Mesendoderm (in vitro differentiated cells): Measurements from ENCODE around the gene PPP1R1A.
A peak's percentile ranks its signal among the peaks of the same experiment; 100 is the strongest.

ENCODE experiments used
- DNase-seq: peaks from one replicate; pipeline ENCODE4 v3.0.0; 2013
- H2AK5ac ChIP-seq: 2 replicates; pipeline ENCODE4 v1.6.1; 2013; ENCODE audit warnings: low read length, inconsistent platforms
- H2BK120ac ChIP-seq: 2 replicates; pipeline ENCODE4 v1.6.1; 2013; ENCODE audit warnings: low read depth, mild to moderate bottlenecking, low read length, moderate library complexity, mixed read lengths
- H2BK15ac ChIP-seq: replicated peaks from 2 replicates; pipeline ENCODE4 v1.6.1; 2013; ENCODE audit warnings: low read depth, mild to moderate bottlenecking, moderate library complexity
- H2BK5ac ChIP-seq: 2 replicates; pipeline ENCODE4 v1.6.1; 2013; ENCODE audit warnings: low read length, inconsistent platforms
- H3K18ac ChIP-seq: 2 replicates; pipeline ENCODE4 v1.6.1; 2013; ENCODE audit warnings: mild to moderate bottlenecking, low read length, mixed read lengths
- H3K23ac ChIP-seq: one replicate; pipeline ENCODE4 v1.6.1; 2013; ENCODE audit warnings: low read length
- H3K27ac ChIP-seq: 2 replicates; pipeline ENCODE4 v1.5.1; 2013; ENCODE audit warnings: low read depth, mild to moderate bottlenecking, inconsistent platforms, low read length, moderate library complexity
- H3K27me3 ChIP-seq: 2 replicates; pipeline ENCODE4 v1.6.1; 2013; ENCODE audit warnings: low read length, control low read depth, mild to moderate bottlenecking, inconsistent platforms; ENCODE audit not compliant: insufficient read depth, poor library complexity
- H3K36me3 ChIP-seq: 2 replicates; pipeline ENCODE4 v1.6.1; 2013; ENCODE audit warnings: low read length, inconsistent platforms; ENCODE audit not compliant: control insufficient read depth, insufficient read depth
- H3K4ac ChIP-seq: one replicate; pipeline ENCODE4 v1.6.1; 2013; ENCODE audit warnings: low read depth, mild to moderate bottlenecking, low read length, moderate library complexity
- H3K4me1 ChIP-seq: 2 replicates; pipeline ENCODE4 v1.6.1; 2013; ENCODE audit warnings: low read depth, low read length, inconsistent platforms; ENCODE audit not compliant: control insufficient read depth
- H3K4me2 ChIP-seq: 2 replicates; pipeline ENCODE4 v1.6.1; 2013; ENCODE audit warnings: low read length
- H3K4me3 ChIP-seq: 2 replicates; pipeline ENCODE4 v1.5.1; 2013; ENCODE audit warnings: mild to moderate bottlenecking, low read length
- H3K56ac ChIP-seq: one replicate; pipeline ENCODE4 v1.6.1; 2013; ENCODE audit warnings: low read length
- H3K79me1 ChIP-seq: 2 replicates; pipeline ENCODE4 v1.6.1; 2013; ENCODE audit warnings: low read length, inconsistent platforms
- H3K79me2 ChIP-seq: 2 replicates; pipeline ENCODE4 v1.6.1; 2013; ENCODE audit warnings: mild to moderate bottlenecking, low read length; ENCODE audit not compliant: control insufficient read depth, insufficient read depth
- H3K9ac ChIP-seq: 2 replicates; pipeline ENCODE4 v1.6.1; 2013; ENCODE audit warnings: low read length, inconsistent platforms
- H4K5ac ChIP-seq: one replicate; pipeline ENCODE4 v1.6.1; 2013; ENCODE audit warnings: low read length
- H4K8ac ChIP-seq: one replicate; pipeline ENCODE4 v1.6.1; 2013; ENCODE audit warnings: low read depth, mild to moderate bottlenecking, control low read depth, low read length, moderate library complexity
- WGBS: extraction: QIAGEN DNeasy Blood & Tissue Kit; methylation state at CpG from one replicate; pipeline ENCODE4 v1.1.7; 2013; ENCODE audit warnings: low lambda C conversion rate, missing lambda C conversion rate; ENCODE audit not compliant: insufficient coverage; ENCODE audit errors: extremely low coverage; 5-methylcytosine and 5-hydroxymethylcytosine counted together

PPP1R1A gene

GRCh38 chr12:54585243-54585642, 3.2 kb downstream of the PPP1R1A start:
- Histone ChIP-seq H3K4ac (no peak overlapping the region), H3K79me2 (no peaks in the 10 kb centered on the region), H3K27ac (no peak overlapping the region), H2BK5ac (no peak overlapping the region), H4K8ac (no peak overlapping the region), H3K4me3 (no peak overlapping the region), H3K4me2 (no peak overlapping the region), H2AK5ac (no peak overlapping the region), H2BK120ac (no peak overlapping the region), H3K18ac (no peak overlapping the region), H2BK15ac (no peak overlapping the region), H3K4me1 (peaks cover 3% of the 10 kb centered on the region), H3K79me1 (no peaks in the 10 kb centered on the region), H3K27me3 (peaks cover 2% of the 10 kb centered on the region), H3K56ac (no peak overlapping the region), H3K36me3 (no peaks in the 10 kb centered on the region), H3K23ac (no peak overlapping the region), H3K9ac (no peak overlapping the region), H4K5ac (no peak overlapping the region)
- peak; percentile 40 for DNase-seq
- WGBS: no CpG with 5 or more reads among the region's 2 CpGs

- Histone ChIP-seq H3K56ac (no peak overlapping the region), H3K18ac (no peak overlapping the region), H3K4ac (no peak overlapping the region), H4K5ac (no peak overlapping the region), H3K4me3 (no peak overlapping the region), H3K79me1 (no peaks in the 10 kb centered on the region), H3K36me3 (no peaks in the 10 kb centered on the region), H3K79me2 (no peaks in the 10 kb centered on the region), H3K9ac (no peak overlapping the region), H3K4me2 (no peak overlapping the region), H3K27ac (no peak overlapping the region), H2BK5ac (no peak overlapping the region), H3K23ac (no peak overlapping the region), H2BK120ac (no peak overlapping the region), H2AK5ac (no peak overlapping the region), H3K27me3 (peaks cover 2% of the 10 kb centered on the region), H3K4me1 (peaks cover 3% of the 10 kb centered on the region), H4K8ac (no peak overlapping the region), H2BK15ac (no peak overlapping the region)
- whole genome bisulfite sequencing: no CpG with 5 or more reads among the region's 9 CpGs
- DNase-seq: no peak
Observed at GRCh38 chr12:54584128-54584527, 4.3 kb downstream of the PPP1R1A start.

- H3K4me2 ChIP-seq: no peak overlapping the region
- H3K36me3 ChIP-seq: no peaks in the 10 kb centered on the region
- H4K5ac ChIP-seq: no peak overlapping the region
- no peaks in the 10 kb centered on the region for H3K79me2 ChIP-seq
- H2AK5ac ChIP-seq: no peak overlapping the region
- peak overlapping the region; percentile 18 for H3K56ac ChIP-seq
- H2BK5ac ChIP-seq: no peak overlapping the region
- H3K27me3 ChIP-seq: no peaks in the 10 kb centered on the region
- H4K8ac ChIP-seq: no peak overlapping the region
- H3K23ac ChIP-seq: no peak overlapping the region
- H3K9ac ChIP-seq: no peak overlapping the region
- no peak overlapping the region for H2BK120ac ChIP-seq
- no peaks in the 10 kb centered on the region for H3K79me1 ChIP-seq
- H3K27ac ChIP-seq: no peak overlapping the region
- H3K4ac ChIP-seq: no peak overlapping the region
- no CpG with 5 or more reads among the region's 4 CpGs for WGBS
- no peak overlapping the region for H3K18ac ChIP-seq
- no peak for DNase-seq
- no peak overlapping the region for H3K4me3 ChIP-seq
- H3K4me1 ChIP-seq: peaks cover 3% of the 10 kb centered on the region
- no peak overlapping the region for H2BK15ac ChIP-seq
Observed at GRCh38 chr12:54583726-54584125, 4.7 kb downstream of the PPP1R1A start.

- Histone ChIP-seq H3K4me3 (no peak overlapping the region), H4K8ac (no peak overlapping the region), H3K27ac (no peak overlapping the region), H2BK5ac (no peak overlapping the region), H2BK15ac (no peak overlapping the region), H3K79me1 (no peaks in the 10 kb centered on the region), H3K4me1 (peaks cover 3% of the 10 kb centered on the region), H3K36me3 (no peaks in the 10 kb centered on the region), H3K18ac (no peak overlapping the region), H3K23ac (no peak overlapping the region), H3K27me3 (no peaks in the 10 kb centered on the region), H3K79me2 (no peaks in the 10 kb centered on the region), H3K4ac (no peak overlapping the region), H2AK5ac (no peak overlapping the region), H3K56ac (no peak overlapping the region), H3K9ac (no peak overlapping the region), H3K4me2 (no peak overlapping the region), H2BK120ac (no peak overlapping the region), H4K5ac (no peak overlapping the region)
- WGBS: no CpG with 5 or more reads among the region's 6 CpGs
- DNase-seq: no peak
Observed at GRCh38 chr12:54581412-54581811, 7.0 kb downstream of the PPP1R1A start.

GRCh38 chr12:54579696-54580333, 8.6 kb downstream of the PPP1R1A start:
- Histone ChIP-seq H3K79me2 (no peaks in the 10 kb centered on the region), H3K9ac (peak overlapping the region; percentile 55), H3K4me2 (no peak overlapping the region), H3K4ac (no peak overlapping the region), H3K27me3 (no peaks in the 10 kb centered on the region), H4K5ac (no peak overlapping the region), H2AK5ac (no peak overlapping the region), H3K4me1 (peaks cover 3% of the 10 kb centered on the region), H2BK5ac (no peak overlapping the region), H3K27ac (no peak overlapping the region), H2BK120ac (no peak overlapping the region), H3K23ac (no peak overlapping the region), H3K4me3 (no peak overlapping the region), H3K79me1 (no peaks in the 10 kb centered on the region), H3K36me3 (no peaks in the 10 kb centered on the region), H3K56ac (no peak overlapping the region), H2BK15ac (no peak overlapping the region), H3K18ac (no peak overlapping the region), H4K8ac (no peak overlapping the region)
- DNase-seq: peak; percentile 88
- no CpG with 5 or more reads among the region's 11 CpGs for WGBS

- no CpG with 5 or more reads among the region's 4 CpGs for WGBS
- H2BK120ac ChIP-seq: no peak overlapping the region
- no peak overlapping the region for H3K23ac ChIP-seq
- H3K9ac ChIP-seq: no peak overlapping the region
- no peaks in the 10 kb centered on the region for H3K79me2 ChIP-seq
- H3K4ac ChIP-seq: no peak overlapping the region
- no peak overlapping the region for H2AK5ac ChIP-seq
- H2BK5ac ChIP-seq: no peak overlapping the region
- H3K36me3 ChIP-seq: no peaks in the 10 kb centered on the region
- no peaks in the 10 kb centered on the region for H3K79me1 ChIP-seq
- no peak overlapping the region for H3K4me2 ChIP-seq
- no peak for DNase-seq
- H3K56ac ChIP-seq: no peak overlapping the region
- H4K5ac ChIP-seq: no peak overlapping the region
- H3K27ac ChIP-seq: no peak overlapping the region
- H3K4me1 ChIP-seq: peaks cover 3% of the 10 kb centered on the region
- H3K18ac ChIP-seq: no peak overlapping the region
- H3K27me3 ChIP-seq: no peaks in the 10 kb centered on the region
- H4K8ac ChIP-seq: no peak overlapping the region
- no peak overlapping the region for H2BK15ac ChIP-seq
- no peak overlapping the region for H3K4me3 ChIP-seq
Observed at GRCh38 chr12:54579258-54579657, 9.2 kb downstream of the PPP1R1A start.
